GM13976 (cell line): ENCODE data around the gene FKBP6.
A peak's percentile ranks its signal among the peaks of the same experiment; 100 is the strongest.
"Not testable (repeated sequence)": the region's sequence is repeated elsewhere in the genome, so short reads cannot be mapped to it uniquely, and the experiment has no call there.

Source experiments
- DNase-seq: peaks from one replicate; pipeline ENCODE4 v3.0.0; 2012; ENCODE audit warnings: low spot score
- in situ Hi-C: fragments of 300-500 bp; cut with MboI; formaldehyde crosslinking; loops from one replicate; pipeline ENCODE4 v1.12.0; 2022; ENCODE audit warnings: low sequenced_read_pairs, mixed read lengths, inconsistent platforms; ENCODE audit not compliant: unreplicated experiment
- TF ChIP-seq, protein P1 (sequence below): IDR thresholded peaks from 2 replicates; pipeline ENCODE4 v1.5.1; 2012; ENCODE audit warnings: borderline replicate concordance, mild to moderate bottlenecking; ENCODE audit not compliant: insufficient read depth; ENCODE audit errors: extremely low read depth, missing control alignments, control extremely low read depth

FKBP6 gene

DNA sequence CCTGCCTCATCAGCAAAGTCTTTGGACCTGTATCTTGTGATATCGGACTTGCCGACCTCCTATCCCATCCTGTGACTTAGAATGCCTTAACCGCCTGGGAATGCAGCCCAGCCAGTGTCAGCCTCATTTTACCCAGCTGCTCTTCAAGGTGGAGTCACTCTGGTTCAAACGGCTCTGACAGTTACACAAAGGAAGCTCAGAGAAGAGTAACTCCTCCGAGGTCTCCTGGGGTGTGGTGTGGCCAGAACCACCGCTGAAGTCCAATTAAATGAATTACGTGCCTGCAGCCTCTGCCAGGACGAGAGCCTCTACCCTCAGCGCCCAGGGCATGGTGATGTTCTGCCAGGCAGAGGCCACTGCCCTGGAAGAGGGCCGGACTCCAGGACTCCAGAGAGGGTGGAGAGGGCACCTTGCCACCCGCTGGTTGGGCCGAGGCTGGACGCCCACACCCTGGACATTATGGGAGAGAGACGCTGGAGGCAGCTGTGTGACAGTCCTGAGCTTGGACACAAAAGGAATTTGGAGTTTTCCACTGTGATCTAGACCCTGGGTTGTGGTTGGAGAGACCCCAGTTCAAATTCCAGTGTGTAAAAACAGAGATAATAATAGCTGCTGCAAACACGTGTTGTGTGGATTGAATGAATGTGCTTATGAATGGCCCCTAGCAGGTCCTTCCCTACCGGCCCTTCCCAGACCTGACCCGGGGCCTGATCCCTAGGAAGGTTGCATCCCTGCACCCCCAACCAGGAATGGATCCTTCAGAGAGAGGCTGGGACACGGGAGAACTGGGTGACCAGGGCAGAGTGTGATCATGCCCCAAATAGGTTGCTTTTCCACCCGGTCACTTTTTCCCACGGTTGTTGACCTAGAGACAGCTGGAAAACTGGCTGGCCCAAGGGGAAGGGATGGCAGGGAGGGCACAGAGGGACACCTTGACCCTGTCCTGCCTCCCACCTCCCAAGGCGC, 67.9 kb downstream of the FKBP6 start:
- TF ChIP-seq, protein P1, sequence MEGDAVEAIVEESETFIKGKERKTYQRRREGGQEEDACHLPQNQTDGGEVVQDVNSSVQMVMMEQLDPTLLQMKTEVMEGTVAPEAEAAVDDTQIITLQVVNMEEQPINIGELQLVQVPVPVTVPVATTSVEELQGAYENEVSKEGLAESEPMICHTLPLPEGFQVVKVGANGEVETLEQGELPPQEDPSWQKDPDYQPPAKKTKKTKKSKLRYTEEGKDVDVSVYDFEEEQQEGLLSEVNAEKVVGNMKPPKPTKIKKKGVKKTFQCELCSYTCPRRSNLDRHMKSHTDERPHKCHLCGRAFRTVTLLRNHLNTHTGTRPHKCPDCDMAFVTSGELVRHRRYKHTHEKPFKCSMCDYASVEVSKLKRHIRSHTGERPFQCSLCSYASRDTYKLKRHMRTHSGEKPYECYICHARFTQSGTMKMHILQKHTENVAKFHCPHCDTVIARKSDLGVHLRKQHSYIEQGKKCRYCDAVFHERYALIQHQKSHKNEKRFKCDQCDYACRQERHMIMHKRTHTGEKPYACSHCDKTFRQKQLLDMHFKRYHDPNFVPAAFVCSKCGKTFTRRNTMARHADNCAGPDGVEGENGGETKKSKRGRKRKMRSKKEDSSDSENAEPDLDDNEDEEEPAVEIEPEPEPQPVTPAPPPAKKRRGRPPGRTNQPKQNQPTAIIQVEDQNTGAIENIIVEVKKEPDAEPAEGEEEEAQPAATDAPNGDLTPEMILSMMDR: no peak
- DNase-seq: no peak
- in situ Hi-C loops: no loop called here

GRCh38 chr7:73397521-73398281, 69.7 kb downstream of the FKBP6 start:
- no peak for DNase-seq
- in situ Hi-C loops: no loop called here
- TF ChIP-seq, protein P1: no peak

GRCh38 chr7:73399185-73400050, 71.5 kb downstream of the FKBP6 start:
- in situ Hi-C loops: not testable (repeated sequence)
- DNase-seq: peak; percentile 68

- in situ Hi-C loops, DNase-seq: not testable (repeated sequence)
Observed at GRCh38 chr7:73404860-73405259, 76.9 kb downstream of the FKBP6 start.
